Osteocyte (in vitro differentiated cells): Measurements from ENCODE around the gene NIPSNAP3A. TPM values are rescaled to one million over a fixed set of nuclear protein-coding genes. Genes with fewer than 3 reads are reported as not detected.

Experiments
- DNase-seq: peaks from one replicate; pipeline ENCODE4 v3.0.0; 2021; ENCODE audit warnings: mixed read lengths; ENCODE audit not compliant: unreplicated experiment; ENCODE audit errors: extremely low spot score
- H3K27ac Mint-ChIP-seq: one replicate; pipeline ENCODE4 v1.8.0; 2021; ENCODE audit warnings: mild to moderate bottlenecking, mixed read lengths; ENCODE audit not compliant: unreplicated experiment
- H3K27me3 Mint-ChIP-seq: one replicate; pipeline ENCODE4 v1.8.0; 2021; ENCODE audit warnings: mixed read lengths; ENCODE audit not compliant: unreplicated experiment
- H3K36me3 Mint-ChIP-seq: one replicate; pipeline ENCODE4 v1.8.0; 2021; ENCODE audit warnings: mixed read lengths; ENCODE audit not compliant: unreplicated experiment
- H3K4me1 Mint-ChIP-seq: one replicate; pipeline ENCODE4 v1.8.0; 2021; ENCODE audit warnings: mixed read lengths; ENCODE audit not compliant: unreplicated experiment
- H3K4me3 Mint-ChIP-seq: one replicate; pipeline ENCODE4 v1.8.0; 2021; ENCODE audit warnings: mild to moderate bottlenecking, moderate library complexity, mixed read lengths; ENCODE audit not compliant: unreplicated experiment
- H3K9me3 Mint-ChIP-seq: one replicate; pipeline ENCODE4 v1.8.0; 2021; ENCODE audit warnings: mixed read lengths; ENCODE audit not compliant: unreplicated experiment
- total RNA-seq: library from RNA; stranded (reverse); gene quantifications from 2 replicates; pipeline ENCODE4 v1.2.1, GENCODE V29; 2021
- TF ChIP-seq, protein P1 (sequence below): fragments of 200-600 bp; sonication (generic); IDR thresholded peaks from 2 replicates; pipeline ENCODE4 v1.5.0; 2021; ENCODE audit warnings: antibody characterized with exemption, mild to moderate bottlenecking, moderate library complexity

NIPSNAP3A gene
- total RNA-seq, 1 donor from 2014 or later = 23.7 TPM

DNA sequence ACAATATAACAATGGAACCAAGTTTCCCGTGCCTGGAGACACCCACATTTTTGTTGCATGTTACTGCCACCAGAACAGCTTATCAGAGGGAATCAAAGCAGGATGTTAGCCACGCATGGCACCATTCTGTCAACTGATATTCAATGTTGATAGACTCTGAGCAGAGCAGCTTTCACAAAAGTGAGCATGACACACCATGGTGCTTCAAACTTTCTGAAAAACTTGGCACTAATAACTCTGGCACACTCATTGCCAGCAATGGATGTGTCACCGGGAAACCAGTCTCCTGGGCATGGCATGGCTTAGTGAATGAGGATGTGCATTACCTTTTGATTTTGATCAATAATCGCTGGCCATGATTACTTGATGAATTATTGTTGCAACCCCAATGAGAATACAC is 36.1 kb downstream of the NIPSNAP3A start:
- no peaks in the 10 kb centered on the region for H3K27me3 Mint-ChIP-seq
- TF ChIP-seq, protein P1, sequence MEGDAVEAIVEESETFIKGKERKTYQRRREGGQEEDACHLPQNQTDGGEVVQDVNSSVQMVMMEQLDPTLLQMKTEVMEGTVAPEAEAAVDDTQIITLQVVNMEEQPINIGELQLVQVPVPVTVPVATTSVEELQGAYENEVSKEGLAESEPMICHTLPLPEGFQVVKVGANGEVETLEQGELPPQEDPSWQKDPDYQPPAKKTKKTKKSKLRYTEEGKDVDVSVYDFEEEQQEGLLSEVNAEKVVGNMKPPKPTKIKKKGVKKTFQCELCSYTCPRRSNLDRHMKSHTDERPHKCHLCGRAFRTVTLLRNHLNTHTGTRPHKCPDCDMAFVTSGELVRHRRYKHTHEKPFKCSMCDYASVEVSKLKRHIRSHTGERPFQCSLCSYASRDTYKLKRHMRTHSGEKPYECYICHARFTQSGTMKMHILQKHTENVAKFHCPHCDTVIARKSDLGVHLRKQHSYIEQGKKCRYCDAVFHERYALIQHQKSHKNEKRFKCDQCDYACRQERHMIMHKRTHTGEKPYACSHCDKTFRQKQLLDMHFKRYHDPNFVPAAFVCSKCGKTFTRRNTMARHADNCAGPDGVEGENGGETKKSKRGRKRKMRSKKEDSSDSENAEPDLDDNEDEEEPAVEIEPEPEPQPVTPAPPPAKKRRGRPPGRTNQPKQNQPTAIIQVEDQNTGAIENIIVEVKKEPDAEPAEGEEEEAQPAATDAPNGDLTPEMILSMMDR = no peak
- no peak overlapping the region for H3K27ac Mint-ChIP-seq

DNA sequence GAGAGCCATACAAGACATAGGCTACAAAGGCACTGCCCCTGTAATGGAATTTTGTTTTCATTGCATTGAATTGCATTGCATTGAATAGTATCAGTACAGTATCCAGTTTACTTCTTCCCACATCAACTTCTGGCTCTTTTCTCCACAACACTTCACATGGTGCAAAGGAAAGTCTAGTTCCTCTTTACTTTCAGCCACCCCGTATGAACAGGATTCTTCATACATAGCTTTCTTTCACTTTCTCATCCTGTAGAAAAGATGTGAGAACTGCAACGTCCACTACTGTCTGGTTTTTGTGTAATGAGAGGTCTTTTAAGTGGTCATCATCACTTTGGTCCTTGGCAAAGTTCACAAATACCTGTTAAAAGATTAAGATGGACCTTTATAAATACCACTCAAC is 36.6 kb downstream of the NIPSNAP3A start:
- no peak overlapping the region for H3K27ac Mint-ChIP-seq
- H3K9me3 Mint-ChIP-seq = no peaks in the 10 kb centered on the region
- no peak overlapping the region for H3K4me3 Mint-ChIP-seq
- DNase-seq = no peak
- no peaks in the 10 kb centered on the region for H3K4me1 Mint-ChIP-seq
- no peaks in the 10 kb centered on the region for H3K27me3 Mint-ChIP-seq
- H3K36me3 Mint-ChIP-seq = peaks cover 77% of the 10 kb centered on the region
- TF ChIP-seq, protein P1 = no peak

More for the DNA sequence above, 36.1 kb downstream of the NIPSNAP3A start:
- no peak overlapping the region for H3K4me3 Mint-ChIP-seq
- no peaks in the 10 kb centered on the region for H3K4me1 Mint-ChIP-seq
- peaks cover 75% of the 10 kb centered on the region for H3K36me3 Mint-ChIP-seq
- no peaks in the 10 kb centered on the region for H3K9me3 Mint-ChIP-seq
- no peak for DNase-seq

DNA sequence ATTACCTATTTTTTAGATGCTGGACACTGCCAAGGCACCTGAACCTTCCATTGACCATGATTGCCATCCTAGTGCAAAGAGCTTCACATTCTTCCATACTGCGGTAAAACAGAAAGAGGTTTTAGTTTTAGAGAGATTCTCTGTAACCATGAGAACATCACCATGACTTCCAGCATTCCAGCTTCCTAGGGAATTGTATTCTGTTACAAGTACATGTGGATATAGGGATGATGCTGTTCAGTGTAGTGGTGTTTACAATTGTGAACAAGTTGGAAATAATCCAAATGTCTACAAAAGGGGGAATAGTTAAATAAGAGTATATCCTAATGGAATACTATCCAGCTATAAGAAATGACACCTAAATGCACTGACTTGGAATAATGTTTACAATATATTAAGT is 38.8 kb downstream of the NIPSNAP3A start:
- no peak overlapping the region for H3K4me3 Mint-ChIP-seq
- H3K36me3 Mint-ChIP-seq = peaks cover 88% of the 10 kb centered on the region
- TF ChIP-seq, protein P1 = no peak
- no peaks in the 10 kb centered on the region for H3K9me3 Mint-ChIP-seq
- no peaks in the 10 kb centered on the region for H3K27me3 Mint-ChIP-seq
- H3K4me1 Mint-ChIP-seq = no peaks in the 10 kb centered on the region
- H3K27ac Mint-ChIP-seq = no peak overlapping the region
- no peak for DNase-seq

DNA sequence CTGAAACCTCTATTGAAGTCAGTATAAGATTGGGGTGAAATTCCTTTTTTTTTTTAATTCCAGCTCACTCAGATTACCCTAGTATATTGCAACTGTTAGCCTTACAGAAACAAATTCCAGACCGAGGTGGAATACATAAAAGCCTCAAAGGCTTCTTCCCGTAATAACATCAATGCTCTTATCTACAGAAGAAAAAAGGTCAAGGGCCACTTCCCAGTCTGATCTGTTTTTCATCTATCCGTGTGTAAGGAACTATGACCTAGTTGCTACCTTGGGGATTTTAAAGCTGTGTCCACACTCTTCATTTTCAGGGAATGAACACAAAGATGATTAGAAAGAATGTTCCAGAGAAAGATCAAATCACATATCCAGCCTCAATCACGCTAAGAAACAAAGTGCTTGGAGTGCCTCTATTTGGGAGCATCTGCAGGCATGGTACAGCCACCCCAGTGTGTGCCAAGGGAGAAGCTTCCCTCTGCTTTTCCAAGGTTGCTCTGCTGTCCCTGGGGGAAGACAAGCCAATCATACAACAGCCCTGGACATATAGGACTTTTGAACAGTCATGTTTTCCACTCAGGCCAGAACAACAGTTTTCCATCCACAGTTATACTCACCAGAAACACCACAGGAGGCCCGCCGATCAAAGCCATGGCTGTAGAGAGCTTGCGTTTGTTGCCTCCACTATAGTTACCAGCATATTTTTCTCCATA is 40.0 kb downstream of the NIPSNAP3A start:
- TF ChIP-seq, protein P1 = no peak
- Mint-ChIP-seq H3K36me3 (peaks cover 88% of the 10 kb centered on the region), H3K9me3 (no peaks in the 10 kb centered on the region), H3K4me1 (no peaks in the 10 kb centered on the region), H3K27ac (no peak overlapping the region), H3K27me3 (no peaks in the 10 kb centered on the region), H3K4me3 (no peak overlapping the region)
- DNase-seq = no peak

DNA sequence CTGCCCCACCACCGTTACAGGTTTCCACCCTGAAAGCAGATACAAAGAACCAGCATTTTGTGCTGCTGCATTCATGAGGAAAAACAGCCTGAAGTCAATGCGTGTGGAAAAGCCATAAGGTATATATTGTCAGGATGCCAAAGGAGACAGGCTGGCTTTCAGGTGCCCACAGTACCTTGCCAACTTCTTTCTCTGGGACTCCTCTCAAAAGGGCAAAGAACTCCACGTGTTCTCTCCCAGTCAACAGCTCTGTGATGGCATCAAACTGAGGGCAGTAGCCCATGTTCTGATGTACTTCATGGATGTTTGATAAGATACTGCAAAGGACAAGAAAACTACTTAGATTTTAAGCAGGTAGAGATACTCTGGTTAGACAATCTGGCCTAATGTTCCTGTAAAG is 40.8 kb downstream of the NIPSNAP3A start:
- Mint-ChIP-seq H3K36me3 (peaks cover 88% of the 10 kb centered on the region), H3K4me3 (no peak overlapping the region), H3K4me1 (no peaks in the 10 kb centered on the region), H3K27ac (no peak overlapping the region), H3K27me3 (no peaks in the 10 kb centered on the region), H3K9me3 (no peaks in the 10 kb centered on the region)
- DNase-seq = no peak
- TF ChIP-seq, protein P1 = no peak
